SU-DHL-6 (cell line): ENCODE data around the gene LAMA2.

Experiments
- H2AFZ ChIP-seq: fragments of 200-600 bp; sonication (generic); 2 replicates; pipeline ENCODE4 v1.6.1; 2014; ENCODE audit warnings: low read depth, mild to moderate bottlenecking, moderate library complexity, mixed read lengths, antibody characterized with exemption, low read length; ENCODE audit not compliant: severe bottlenecking
- H3F3A ChIP-seq: fragments of 200-600 bp; shearing (Covaris generic); 2 replicates; pipeline ENCODE4 v1.6.0; 2016; ENCODE audit warnings: antibody characterized with exemption, mild to moderate bottlenecking; ENCODE audit not compliant: insufficient read depth
- H3K27ac ChIP-seq: fragments of 200-600 bp; sonication (generic); 2 replicates; pipeline ENCODE4 v1.5.1; 2016; ENCODE audit warnings: low read depth, mild to moderate bottlenecking, low read length, moderate library complexity, mixed read lengths
- H3K27me3 ChIP-seq: fragments of 200-600 bp; sonication (generic), shearing (Covaris generic); 2 replicates; pipeline ENCODE4 v1.6.0; 2014; ENCODE audit warnings: mild to moderate bottlenecking, low read length
- H3K36me3 ChIP-seq: fragments of 200-600 bp; sonication (generic); 2 replicates; pipeline ENCODE4 v1.6.1; 2014; ENCODE audit warnings: mild to moderate bottlenecking, low read length, mixed read lengths
- H3K4me2 ChIP-seq: fragments of 300-600, 200-600 bp; shearing (Covaris generic), sonication (generic); 2 replicates; pipeline ENCODE4 v1.6.0; 2014; ENCODE audit warnings: low read length, low read depth, mild to moderate bottlenecking; ENCODE audit not compliant: poor library complexity, severe bottlenecking
- H3K4me3 ChIP-seq: fragments of 200-600 bp; sonication (generic); 2 replicates; pipeline ENCODE4 v1.5.1; 2014; ENCODE audit warnings: antibody characterized with exemption, low read length, mild to moderate bottlenecking, mixed read lengths; ENCODE audit not compliant: insufficient read depth, poor library complexity, severe bottlenecking
- H3K79me2 ChIP-seq: fragments of 200-600 bp; sonication (generic); 2 replicates; pipeline ENCODE4 v1.6.1; 2014; ENCODE audit warnings: mild to moderate bottlenecking, low read length, moderate library complexity; ENCODE audit not compliant: insufficient read depth
- H3K9ac ChIP-seq: fragments of 200-600 bp; sonication (generic); 2 replicates; pipeline ENCODE4 v1.7.0; 2014; ENCODE audit warnings: mild to moderate bottlenecking, low read length
- H3K9me2 ChIP-seq: fragments of 200-600 bp; sonication (generic); replicated peaks from 2 replicates; pipeline ENCODE4 v1.6.1; 2014; ENCODE audit warnings: low read length; ENCODE audit not compliant: insufficient read depth
- H3K9me3 ChIP-seq: fragments of 200-600 bp; sonication (generic); 2 replicates; pipeline ENCODE4 v1.6.1; 2014; ENCODE audit warnings: low read length, mixed read lengths; ENCODE audit not compliant: insufficient read depth
- H4K20me1 ChIP-seq: fragments of 200-600 bp; sonication (generic); 2 replicates; pipeline ENCODE4 v1.6.1; 2014; ENCODE audit warnings: low read depth, mild to moderate bottlenecking, antibody characterized with exemption, low read length, moderate library complexity, mixed read lengths
- EZH2phosphoT487 ChIP-seq: fragments of 200-600 bp; sonication (generic), shearing (Covaris generic); conservative IDR thresholded peaks from 2 replicates; pipeline ENCODE4 v1.6.1; 2018; ENCODE audit warnings: mild to moderate bottlenecking, antibody characterized with exemption, low read length, moderate library complexity, mixed read lengths
- TF ChIP-seq, protein P1 (sequence below): fragments of 200-600 bp; sonication (generic); IDR thresholded peaks from one replicate; pipeline ENCODE4 v1.5.1; 2017; ENCODE audit warnings: antibody characterized with exemption, mild to moderate bottlenecking, low read length, moderate library complexity; ENCODE audit not compliant: insufficient read depth, poor library complexity, severe bottlenecking

Gene LAMA2

DNA sequence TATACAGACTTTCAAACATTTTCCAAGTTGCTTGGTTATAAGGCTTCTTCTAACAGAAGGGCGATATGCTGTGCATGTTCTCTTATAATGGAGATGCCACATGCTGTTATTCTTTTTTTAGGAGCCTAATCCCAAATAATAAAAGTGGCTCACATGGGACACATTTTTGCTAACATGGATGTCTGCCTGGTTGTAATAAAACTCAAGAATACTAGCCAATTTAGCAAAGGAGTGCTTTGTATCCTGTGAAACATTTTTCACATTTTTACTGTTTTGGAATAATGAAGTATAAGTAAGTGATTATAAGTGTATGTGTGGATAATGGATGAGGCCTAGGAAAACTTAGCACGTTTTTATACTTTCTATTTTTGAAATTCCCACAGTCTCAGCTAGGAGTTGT is 312.2 kb downstream of the LAMA2 start:
- Histone ChIP-seq H3K27ac (no peak overlapping the region), H3K79me2 (no peaks in the 10 kb centered on the region), H3K9ac (no peak overlapping the region), H3K4me2 (no peak overlapping the region), H4K20me1 (no peaks in the 10 kb centered on the region), H2AFZ (no peak overlapping the region), H3K36me3 (no peaks in the 10 kb centered on the region), H3F3A (no peaks in the 10 kb centered on the region), H3K27me3 (no peaks in the 10 kb centered on the region), H3K9me2 (no peaks in the 10 kb centered on the region), H3K9me3 (no peaks in the 10 kb centered on the region), H3K4me3 (no peak overlapping the region)
- TF ChIP-seq EZH2phosphoT487 = no peak
- TF ChIP-seq, protein P1, sequence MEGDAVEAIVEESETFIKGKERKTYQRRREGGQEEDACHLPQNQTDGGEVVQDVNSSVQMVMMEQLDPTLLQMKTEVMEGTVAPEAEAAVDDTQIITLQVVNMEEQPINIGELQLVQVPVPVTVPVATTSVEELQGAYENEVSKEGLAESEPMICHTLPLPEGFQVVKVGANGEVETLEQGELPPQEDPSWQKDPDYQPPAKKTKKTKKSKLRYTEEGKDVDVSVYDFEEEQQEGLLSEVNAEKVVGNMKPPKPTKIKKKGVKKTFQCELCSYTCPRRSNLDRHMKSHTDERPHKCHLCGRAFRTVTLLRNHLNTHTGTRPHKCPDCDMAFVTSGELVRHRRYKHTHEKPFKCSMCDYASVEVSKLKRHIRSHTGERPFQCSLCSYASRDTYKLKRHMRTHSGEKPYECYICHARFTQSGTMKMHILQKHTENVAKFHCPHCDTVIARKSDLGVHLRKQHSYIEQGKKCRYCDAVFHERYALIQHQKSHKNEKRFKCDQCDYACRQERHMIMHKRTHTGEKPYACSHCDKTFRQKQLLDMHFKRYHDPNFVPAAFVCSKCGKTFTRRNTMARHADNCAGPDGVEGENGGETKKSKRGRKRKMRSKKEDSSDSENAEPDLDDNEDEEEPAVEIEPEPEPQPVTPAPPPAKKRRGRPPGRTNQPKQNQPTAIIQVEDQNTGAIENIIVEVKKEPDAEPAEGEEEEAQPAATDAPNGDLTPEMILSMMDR = no peak

DNA sequence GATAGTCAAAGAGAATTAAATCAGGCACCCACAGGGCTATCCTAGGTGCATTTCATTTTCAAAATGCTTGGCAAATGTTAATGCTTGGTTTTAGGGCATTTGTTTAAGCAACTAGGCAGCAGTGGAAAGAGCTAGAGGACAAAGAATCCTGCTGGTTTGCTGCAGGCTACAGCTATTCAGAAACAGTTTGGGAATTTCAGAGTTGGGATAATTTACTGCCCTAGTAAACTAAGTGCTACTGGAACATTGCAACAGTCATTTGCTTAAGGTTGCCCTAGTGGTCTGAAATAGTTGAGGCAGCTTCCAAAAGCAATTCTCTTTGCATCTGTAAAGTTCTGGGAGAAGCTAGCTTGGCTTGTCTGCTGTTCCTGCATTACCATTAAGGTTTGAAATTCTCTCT is 312.7 kb downstream of the LAMA2 start:
- Histone ChIP-seq H3F3A (no peaks in the 10 kb centered on the region), H3K4me3 (no peak overlapping the region), H3K9me2 (no peaks in the 10 kb centered on the region), H2AFZ (no peak overlapping the region), H3K27ac (no peak overlapping the region), H3K4me2 (no peak overlapping the region), H3K36me3 (no peaks in the 10 kb centered on the region), H3K9me3 (no peaks in the 10 kb centered on the region), H3K79me2 (no peaks in the 10 kb centered on the region), H3K27me3 (no peaks in the 10 kb centered on the region), H4K20me1 (no peaks in the 10 kb centered on the region), H3K9ac (no peak overlapping the region)
- no peak for TF ChIP-seq EZH2phosphoT487
- TF ChIP-seq, protein P1 = no peak

GRCh38 chr6:129197154-129197553 is 314.2 kb downstream of the LAMA2 start:
- no peak overlapping the region for H2AFZ ChIP-seq
- H4K20me1 ChIP-seq = no peaks in the 10 kb centered on the region
- H3K9me2 ChIP-seq = no peaks in the 10 kb centered on the region
- no peaks in the 10 kb centered on the region for H3K79me2 ChIP-seq
- no peak overlapping the region for H3K4me3 ChIP-seq
- H3K27me3 ChIP-seq = no peaks in the 10 kb centered on the region
- TF ChIP-seq, protein P1 = no peak
- TF ChIP-seq EZH2phosphoT487 = no peak
- H3K4me2 ChIP-seq = no peak overlapping the region
- no peaks in the 10 kb centered on the region for H3K9me3 ChIP-seq
- H3K9ac ChIP-seq = no peak overlapping the region
- H3K27ac ChIP-seq = no peak overlapping the region
- no peaks in the 10 kb centered on the region for H3F3A ChIP-seq
- no peaks in the 10 kb centered on the region for H3K36me3 ChIP-seq
